ENCODE measurements around the gene SNX9.
"Not testable (repeated sequence)": the region's sequence is repeated elsewhere in the genome, so short reads cannot be mapped to it uniquely, and the experiment has no call there.

Gene SNX9

DNA sequence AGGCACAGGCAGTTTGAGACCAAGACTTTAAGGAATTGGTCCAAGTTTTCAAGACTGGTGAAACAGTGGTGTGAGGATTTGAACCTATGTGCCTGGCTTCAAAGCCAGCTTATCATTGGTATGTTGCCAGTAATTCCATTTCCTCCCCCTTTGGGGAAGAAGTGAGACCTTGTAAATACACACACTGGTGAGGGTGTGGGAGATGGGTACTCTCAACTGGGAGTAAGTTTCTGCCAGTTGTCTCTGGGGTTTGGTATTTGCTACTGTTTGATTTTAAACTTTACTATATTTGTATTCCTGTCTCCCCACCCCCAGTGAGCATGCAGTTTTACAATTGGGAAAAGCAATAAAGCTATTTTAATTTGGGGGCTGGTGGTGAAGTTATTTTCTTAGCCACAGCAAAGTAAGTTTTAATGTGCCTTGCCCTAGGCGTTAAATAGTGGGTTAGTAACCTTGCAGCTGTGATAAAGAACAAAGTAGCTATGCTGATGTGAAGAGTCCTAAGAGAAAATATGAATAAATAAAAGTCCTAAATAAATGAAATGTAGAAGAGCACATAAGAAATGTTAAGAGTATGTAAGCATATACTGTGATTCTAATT, 31.0 kb downstream of the SNX9 start:
- Histone ChIP-seq H3K4me1 (ENCODE audit: control insufficient read depth, insufficient read depth, low read length) (peaks cover 6% of the 10 kb centered on the region), H3K9ac (ENCODE audit: low read length) (no peak overlapping the region), H3K36me3 (ENCODE audit: control insufficient read depth, insufficient read depth, low read length) (no peaks in the 10 kb centered on the region), H3K9me3 (ENCODE audit: control insufficient read depth, low read length) (no peaks in the 10 kb centered on the region), H3K27me3 (ENCODE audit: control insufficient read depth, insufficient read depth, low read length) (no peaks in the 10 kb centered on the region), H3K4me3 (ENCODE audit: low read length) (no peak overlapping the region)

DNA sequence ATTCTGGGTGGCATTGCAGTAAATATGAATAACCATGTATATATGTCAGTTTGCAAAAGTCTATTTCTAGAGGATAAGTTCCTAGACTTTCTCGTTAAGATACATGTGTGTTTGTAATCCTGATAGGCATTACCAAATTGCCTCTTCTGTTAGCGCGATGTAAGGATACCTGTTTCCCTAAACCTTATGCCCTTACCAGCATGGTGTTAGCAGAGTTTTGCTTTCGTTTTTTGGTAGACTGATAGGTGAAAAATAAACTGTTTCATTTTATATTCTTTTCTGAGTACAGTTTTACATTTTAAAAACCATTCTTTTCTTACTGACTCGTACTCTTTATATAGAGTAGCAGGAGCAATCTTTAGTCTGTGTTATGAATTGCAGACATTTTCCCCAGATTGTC, 32.3 kb downstream of the SNX9 start:
- H3K4me1 ChIP-seq (ENCODE audit: control insufficient read depth, insufficient read depth, low read length), result peaks cover 9% of the 10 kb centered on the region
- no peaks in the 10 kb centered on the region for H3K27me3 ChIP-seq (ENCODE audit: control insufficient read depth, insufficient read depth, low read length)
- no peak overlapping the region for H3K4me3 ChIP-seq (ENCODE audit: low read length)
- H3K9ac ChIP-seq (ENCODE audit: low read length), result no peak overlapping the region
- H3K36me3 ChIP-seq (ENCODE audit: control insufficient read depth, insufficient read depth, low read length), result no peaks in the 10 kb centered on the region
- H3K9me3 ChIP-seq (ENCODE audit: control insufficient read depth, low read length), result no peaks in the 10 kb centered on the region

DNA sequence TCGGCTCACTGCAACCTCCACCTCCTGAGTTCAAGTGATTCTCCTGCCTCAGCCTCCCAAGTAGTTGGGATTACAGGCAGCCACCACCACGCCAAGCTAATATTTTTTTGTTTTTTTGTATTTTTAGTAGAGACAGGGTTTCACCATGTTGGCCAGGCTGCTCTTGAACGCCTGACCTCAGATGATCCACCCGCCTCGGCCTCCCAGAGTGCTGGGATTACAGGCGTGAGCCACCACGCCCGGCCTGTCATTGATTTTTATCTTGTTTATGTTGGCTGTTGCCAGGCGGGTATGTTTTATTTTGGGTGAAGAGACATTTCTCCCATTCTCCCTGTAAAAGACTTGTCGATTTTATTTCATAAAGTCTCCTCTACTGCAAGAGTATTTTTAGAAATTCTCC, 32.8 kb downstream of the SNX9 start:
- H3K4me3 ChIP-seq (ENCODE audit: low read length); H3K9ac ChIP-seq (ENCODE audit: low read length); H3K9me3 ChIP-seq (ENCODE audit: control insufficient read depth, low read length); H3K27me3 ChIP-seq (ENCODE audit: control insufficient read depth, insufficient read depth, low read length); H3K36me3 ChIP-seq (ENCODE audit: control insufficient read depth, insufficient read depth, low read length): not testable (repeated sequence)
- H3K4me1 ChIP-seq (ENCODE audit: control insufficient read depth, insufficient read depth, low read length), result peaks cover 14% of the 10 kb centered on the region

DNA sequence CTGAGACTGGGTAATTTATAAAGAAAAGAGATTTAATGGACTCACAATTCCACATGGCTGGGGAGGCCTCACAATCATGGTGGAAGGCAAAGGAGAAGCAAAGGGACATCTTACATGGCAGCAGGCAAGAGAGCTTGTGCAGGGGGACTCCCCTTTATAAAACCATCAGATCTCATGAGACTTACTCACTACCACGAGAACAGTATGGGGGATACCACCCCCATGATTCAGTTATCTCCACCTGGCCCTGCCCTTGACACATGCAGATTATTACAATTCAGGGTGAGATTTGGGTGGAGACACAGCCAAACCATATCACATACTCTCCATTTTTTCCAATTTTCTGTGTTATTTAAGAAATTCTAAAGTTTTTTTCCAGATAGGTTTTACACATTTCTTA, 35.6 kb downstream of the SNX9 start:
- H3K36me3 ChIP-seq (ENCODE audit: control insufficient read depth, insufficient read depth, low read length); H3K9me3 ChIP-seq (ENCODE audit: control insufficient read depth, low read length); H3K4me3 ChIP-seq (ENCODE audit: low read length); H3K9ac ChIP-seq (ENCODE audit: low read length); H3K27me3 ChIP-seq (ENCODE audit: control insufficient read depth, insufficient read depth, low read length): not testable (repeated sequence)
- H3K4me1 ChIP-seq (ENCODE audit: control insufficient read depth, insufficient read depth, low read length), result peaks cover 14% of the 10 kb centered on the region

DNA sequence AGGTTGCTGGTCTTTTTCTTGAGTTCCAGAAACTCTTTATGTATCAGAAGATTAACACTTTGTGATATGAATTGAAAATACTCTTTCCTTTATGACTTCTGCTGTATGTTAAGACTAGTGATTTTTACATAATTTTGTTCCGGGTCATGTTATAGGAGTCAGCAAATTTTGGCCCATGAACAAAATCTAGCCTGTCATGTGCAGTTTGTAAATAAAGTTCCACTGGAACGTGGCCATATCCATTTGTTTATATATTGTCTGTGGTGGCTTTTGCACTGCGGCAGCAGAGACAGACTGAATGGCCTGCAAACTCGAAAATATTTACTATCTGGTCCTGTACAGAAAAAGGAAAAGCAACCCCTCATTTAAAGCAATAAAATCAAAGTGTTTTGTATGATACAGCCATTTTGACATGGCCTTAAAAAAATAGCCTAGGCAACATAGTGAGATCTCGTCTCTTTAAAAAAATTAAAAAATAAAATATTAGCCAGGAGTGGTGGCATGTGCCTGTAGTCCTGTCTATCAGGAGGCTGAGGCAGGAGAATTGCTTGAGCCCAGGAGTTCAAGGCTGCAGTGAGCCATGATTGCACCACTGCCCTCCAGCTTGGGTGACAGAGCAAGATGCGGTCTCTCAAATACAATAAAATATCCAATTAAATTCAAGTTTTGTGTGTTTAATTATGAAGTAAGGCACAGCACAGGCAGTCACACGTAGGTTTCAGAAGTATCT, 36.9 kb downstream of the SNX9 start:
- H3K27me3 ChIP-seq (ENCODE audit: control insufficient read depth, insufficient read depth, low read length), result no peaks in the 10 kb centered on the region
- no peaks in the 10 kb centered on the region for H3K36me3 ChIP-seq (ENCODE audit: control insufficient read depth, insufficient read depth, low read length)
- H3K4me1 ChIP-seq (ENCODE audit: control insufficient read depth, insufficient read depth, low read length), result peaks cover 14% of the 10 kb centered on the region
- H3K9me3 ChIP-seq (ENCODE audit: control insufficient read depth, low read length), result no peaks in the 10 kb centered on the region
- H3K9ac ChIP-seq (ENCODE audit: low read length), result no peak overlapping the region
- no peak overlapping the region for H3K4me3 ChIP-seq (ENCODE audit: low read length)

DNA sequence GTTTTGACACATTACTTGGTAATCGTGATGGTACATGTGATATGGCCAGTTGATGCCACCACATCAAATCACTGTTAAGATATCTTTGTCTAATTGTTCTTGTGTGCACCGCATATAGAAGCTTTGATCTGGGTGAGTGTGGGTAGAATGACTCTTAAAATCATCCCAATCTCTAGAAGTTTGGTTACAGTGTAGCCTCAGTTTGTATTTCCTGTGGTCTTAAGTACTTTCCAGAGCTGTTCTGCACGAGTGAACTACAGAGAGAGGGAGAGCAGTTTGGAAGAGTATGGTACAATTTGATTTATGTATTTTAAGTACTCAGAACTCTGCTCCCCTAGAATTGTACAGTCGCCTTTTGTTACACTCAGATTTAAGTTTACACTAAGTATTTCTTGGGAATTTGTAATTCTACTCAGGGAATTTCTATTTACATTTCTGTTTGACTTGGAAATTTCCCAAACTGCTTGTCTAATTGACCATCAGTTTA, 37.5 kb downstream of the SNX9 start:
- H3K27me3 ChIP-seq (ENCODE audit: control insufficient read depth, insufficient read depth, low read length), result no peaks in the 10 kb centered on the region
- peaks cover 14% of the 10 kb centered on the region for H3K4me1 ChIP-seq (ENCODE audit: control insufficient read depth, insufficient read depth, low read length)
- H3K9me3 ChIP-seq (ENCODE audit: control insufficient read depth, low read length), result no peaks in the 10 kb centered on the region
- no peaks in the 10 kb centered on the region for H3K36me3 ChIP-seq (ENCODE audit: control insufficient read depth, insufficient read depth, low read length)
- H3K4me3 ChIP-seq (ENCODE audit: low read length), result no peak overlapping the region
- H3K9ac ChIP-seq (ENCODE audit: low read length), result no peak overlapping the region

DNA sequence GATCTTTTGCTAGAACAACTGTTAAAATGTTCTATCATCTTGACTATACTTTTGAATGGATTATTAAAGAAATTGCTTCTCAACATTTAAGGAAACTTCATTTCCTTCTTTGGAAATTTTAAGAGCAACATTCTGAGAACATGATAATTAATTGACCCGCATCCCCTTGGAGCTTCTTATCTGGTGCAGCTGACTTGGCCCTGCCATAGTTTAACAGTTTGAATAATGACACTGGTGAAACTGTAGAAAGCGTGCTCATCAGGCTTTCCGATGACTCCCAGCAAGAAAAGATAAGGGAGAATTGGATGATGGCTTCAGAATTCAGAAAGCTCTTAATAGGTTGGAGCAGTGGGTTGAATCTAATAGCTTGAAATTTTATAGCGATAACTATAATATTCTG, 38.1 kb downstream of the SNX9 start:
- H3K27me3 ChIP-seq (ENCODE audit: control insufficient read depth, insufficient read depth, low read length), result no peaks in the 10 kb centered on the region
- H3K36me3 ChIP-seq (ENCODE audit: control insufficient read depth, insufficient read depth, low read length), result no peaks in the 10 kb centered on the region
- no peaks in the 10 kb centered on the region for H3K9me3 ChIP-seq (ENCODE audit: control insufficient read depth, low read length)
- H3K4me3 ChIP-seq (ENCODE audit: low read length), result no peak overlapping the region
- peaks cover 14% of the 10 kb centered on the region for H3K4me1 ChIP-seq (ENCODE audit: control insufficient read depth, insufficient read depth, low read length)
- no peak overlapping the region for H3K9ac ChIP-seq (ENCODE audit: low read length)

DNA sequence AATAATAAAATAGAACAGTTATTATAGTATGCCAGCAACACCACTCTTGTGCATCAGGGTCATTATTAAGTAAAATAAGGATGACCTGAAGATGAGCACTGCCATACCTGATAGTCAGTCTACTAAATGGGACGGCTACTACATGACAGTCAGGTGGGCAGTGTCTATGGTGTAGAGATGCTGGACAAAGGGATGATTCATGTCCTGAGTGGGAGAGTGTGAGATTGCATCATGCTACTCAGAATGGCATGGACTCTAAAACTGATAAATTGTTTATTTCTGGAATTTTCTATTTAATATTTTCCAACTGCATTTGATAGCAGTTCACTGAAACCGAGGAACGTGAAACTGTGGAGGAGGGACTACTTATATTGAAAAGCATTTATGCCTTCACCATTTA, 38.8 kb downstream of the SNX9 start:
- no peaks in the 10 kb centered on the region for H3K36me3 ChIP-seq (ENCODE audit: control insufficient read depth, insufficient read depth, low read length)
- H3K9ac ChIP-seq (ENCODE audit: low read length), result no peak overlapping the region
- H3K4me3 ChIP-seq (ENCODE audit: low read length), result no peak overlapping the region
- no peaks in the 10 kb centered on the region for H3K9me3 ChIP-seq (ENCODE audit: control insufficient read depth, low read length)
- H3K4me1 ChIP-seq (ENCODE audit: control insufficient read depth, insufficient read depth, low read length), result peaks cover 14% of the 10 kb centered on the region
- H3K27me3 ChIP-seq (ENCODE audit: control insufficient read depth, insufficient read depth, low read length), result no peaks in the 10 kb centered on the region

DNA sequence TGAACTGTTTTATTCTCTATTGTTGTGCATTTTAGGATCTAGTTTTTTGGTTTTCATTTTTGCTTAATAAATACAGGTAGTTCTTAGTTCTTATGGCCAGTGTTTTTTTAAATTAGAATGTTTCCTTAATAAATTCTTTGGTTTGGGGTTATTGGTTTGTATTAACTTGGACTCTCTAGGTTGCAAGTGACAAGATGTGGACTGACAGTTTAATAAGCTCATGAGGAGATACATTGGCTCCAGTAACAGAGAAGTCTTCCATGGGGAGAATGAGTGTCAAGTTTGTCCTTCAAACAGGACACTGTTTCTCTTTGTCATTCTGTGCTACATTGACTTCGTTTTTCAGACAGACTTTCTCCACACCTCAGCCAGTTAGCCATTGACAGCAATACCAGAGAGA, 39.7 kb downstream of the SNX9 start:
- H3K27me3 ChIP-seq (ENCODE audit: control insufficient read depth, insufficient read depth, low read length), result no peaks in the 10 kb centered on the region
- H3K36me3 ChIP-seq (ENCODE audit: control insufficient read depth, insufficient read depth, low read length), result no peaks in the 10 kb centered on the region
- H3K4me1 ChIP-seq (ENCODE audit: control insufficient read depth, insufficient read depth, low read length), result peaks cover 14% of the 10 kb centered on the region
- no peak overlapping the region for H3K4me3 ChIP-seq (ENCODE audit: low read length)
- no peaks in the 10 kb centered on the region for H3K9me3 ChIP-seq (ENCODE audit: control insufficient read depth, low read length)
- no peak overlapping the region for H3K9ac ChIP-seq (ENCODE audit: low read length)

DNA sequence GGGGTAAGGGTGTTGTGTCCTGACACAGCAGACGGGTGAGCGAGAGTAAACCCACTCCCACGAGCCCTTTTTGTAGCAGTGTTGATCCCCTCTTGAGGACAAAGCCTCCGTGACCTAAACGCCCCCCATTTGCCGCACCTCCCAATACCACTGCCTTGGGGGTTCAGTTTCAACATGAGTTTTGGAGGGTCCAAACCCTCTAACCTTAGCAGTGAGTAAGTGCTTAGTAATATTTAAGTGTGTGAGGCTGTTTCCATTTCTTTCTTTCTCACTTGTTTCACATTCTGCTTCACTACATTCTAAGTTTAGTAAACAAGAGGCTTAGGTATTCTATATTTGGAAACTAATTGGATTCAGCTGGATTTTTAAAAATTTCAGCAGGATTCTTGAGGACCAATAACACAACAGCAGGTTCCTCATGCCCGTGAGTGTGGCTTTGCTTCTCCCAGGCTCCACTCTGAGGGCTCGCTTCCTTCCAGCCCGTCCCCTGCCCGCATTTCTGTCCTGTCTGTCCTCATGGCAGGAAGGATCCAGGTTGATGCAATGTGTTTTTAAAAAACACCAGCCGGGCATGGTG, 41.2 kb downstream of the SNX9 start:
- Histone ChIP-seq H3K27me3 (ENCODE audit: control insufficient read depth, insufficient read depth, low read length) (no peaks in the 10 kb centered on the region), H3K36me3 (ENCODE audit: control insufficient read depth, insufficient read depth, low read length) (no peaks in the 10 kb centered on the region), H3K4me3 (ENCODE audit: low read length) (no peak overlapping the region), H3K9ac (ENCODE audit: low read length) (no peak overlapping the region), H3K4me1 (ENCODE audit: control insufficient read depth, insufficient read depth, low read length) (peaks cover 14% of the 10 kb centered on the region), H3K9me3 (ENCODE audit: control insufficient read depth, low read length) (no peaks in the 10 kb centered on the region)

DNA sequence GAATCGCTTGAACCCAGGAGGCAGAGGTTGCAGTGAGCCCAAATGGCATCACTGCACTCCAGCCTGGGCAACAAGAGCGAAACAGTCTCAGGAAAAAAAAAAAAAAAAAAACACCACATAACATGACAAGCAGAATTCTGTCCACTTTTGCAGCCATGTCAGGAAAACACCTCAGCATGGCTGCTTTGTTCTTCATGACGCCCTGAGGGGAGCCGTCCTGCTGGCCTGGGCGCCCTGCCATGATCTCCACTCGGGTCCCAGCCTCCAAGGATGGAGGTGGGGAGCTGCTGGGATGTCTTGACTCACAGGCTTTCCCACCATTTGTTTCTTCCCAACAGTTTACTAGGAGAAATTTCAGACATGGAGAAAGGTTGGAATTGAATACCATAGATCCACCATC, 42.2 kb downstream of the SNX9 start:
- Histone ChIP-seq H3K9me3 (ENCODE audit: control insufficient read depth, low read length) (no peaks in the 10 kb centered on the region), H3K4me1 (ENCODE audit: control insufficient read depth, insufficient read depth, low read length) (peaks cover 6% of the 10 kb centered on the region), H3K4me3 (ENCODE audit: low read length) (no peak overlapping the region), H3K27me3 (ENCODE audit: control insufficient read depth, insufficient read depth, low read length) (no peaks in the 10 kb centered on the region), H3K9ac (ENCODE audit: low read length) (no peak overlapping the region), H3K36me3 (ENCODE audit: control insufficient read depth, insufficient read depth, low read length) (no peaks in the 10 kb centered on the region)

DNA sequence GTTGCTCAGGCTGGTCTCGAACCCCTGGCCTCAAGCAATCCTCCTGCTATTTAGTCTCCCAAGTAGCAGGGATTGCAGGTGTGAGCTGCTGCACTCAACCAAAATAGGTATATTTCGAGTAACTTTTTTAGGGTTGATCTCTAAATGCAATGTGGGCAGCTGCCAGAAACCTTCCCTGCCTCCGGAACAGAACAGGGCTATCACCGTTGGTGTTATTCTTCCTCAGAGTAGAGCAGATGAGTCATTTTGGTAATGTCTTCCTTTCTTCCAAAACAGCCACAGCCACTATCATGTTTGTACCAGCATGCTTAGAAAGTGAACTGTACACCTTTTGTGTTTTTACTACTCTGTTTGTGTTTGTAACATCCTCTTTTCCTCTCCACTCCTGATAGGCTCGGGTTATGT, 44.1 kb downstream of the SNX9 start:
- H3K4me3 ChIP-seq (ENCODE audit: low read length), result no peak overlapping the region

More for the DNA sequence above, 44.1 kb downstream of the SNX9 start:
- Histone ChIP-seq H3K27me3 (ENCODE audit: control insufficient read depth, insufficient read depth, low read length) (no peaks in the 10 kb centered on the region), H3K4me1 (ENCODE audit: control insufficient read depth, insufficient read depth, low read length) (peaks cover under 1% of the 10 kb centered on the region), H3K36me3 (ENCODE audit: control insufficient read depth, insufficient read depth, low read length) (no peaks in the 10 kb centered on the region), H3K9me3 (ENCODE audit: control insufficient read depth, low read length) (no peaks in the 10 kb centered on the region), H3K9ac (ENCODE audit: low read length) (no peak overlapping the region)
